ENCODE measurements around the gene SPDYE4.
A peak's percentile ranks its signal among the peaks of the same experiment; 100 is the strongest.

SPDYE4 gene

GRCh38 chr17:8785547-8786413 lies 27.4 kb upstream of the SPDYE4 start:
- peak in 1 of 2 donors; percentile 45 for ATAC-seq

DNA sequence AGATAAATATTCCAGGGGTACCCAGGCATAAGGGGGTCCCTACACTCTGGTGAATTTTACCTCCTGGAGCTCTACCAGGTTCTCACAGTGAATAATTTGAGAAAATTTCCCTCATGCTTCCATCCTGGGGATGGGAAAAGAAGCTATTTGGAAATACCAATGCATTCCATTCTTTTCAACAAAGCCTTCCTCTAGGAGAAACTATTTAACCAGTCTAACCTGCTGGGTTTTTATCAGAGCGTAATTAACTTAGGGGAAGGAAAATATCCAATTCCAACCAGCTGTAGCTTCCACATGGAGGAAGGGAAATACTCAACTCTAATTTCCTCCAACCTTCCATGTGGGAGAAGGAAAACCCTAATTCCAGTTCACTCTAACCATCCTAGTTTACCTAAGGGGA lies 23.8 kb upstream of the SPDYE4 start:
- no peak for ATAC-seq

DNA sequence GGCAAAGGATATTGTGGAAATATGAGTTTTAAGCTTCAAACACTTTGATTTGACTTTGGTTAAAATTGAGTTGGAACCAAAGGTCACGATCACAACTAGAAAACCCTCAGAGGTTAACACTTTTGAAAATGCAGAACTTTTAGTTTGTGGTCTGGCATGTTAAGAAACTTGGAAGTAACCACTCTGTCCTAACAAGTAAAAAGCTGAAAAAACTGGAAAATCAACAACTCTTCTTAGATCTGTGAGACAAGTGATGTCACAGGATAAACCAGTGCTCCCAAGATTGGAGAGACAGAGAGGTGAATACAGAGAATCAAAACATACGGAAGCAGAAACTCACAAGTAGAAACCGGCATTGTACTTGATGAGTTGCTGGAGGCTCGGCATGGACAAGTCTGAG lies 23.4 kb upstream of the SPDYE4 start:
- no peak for ATAC-seq

DNA sequence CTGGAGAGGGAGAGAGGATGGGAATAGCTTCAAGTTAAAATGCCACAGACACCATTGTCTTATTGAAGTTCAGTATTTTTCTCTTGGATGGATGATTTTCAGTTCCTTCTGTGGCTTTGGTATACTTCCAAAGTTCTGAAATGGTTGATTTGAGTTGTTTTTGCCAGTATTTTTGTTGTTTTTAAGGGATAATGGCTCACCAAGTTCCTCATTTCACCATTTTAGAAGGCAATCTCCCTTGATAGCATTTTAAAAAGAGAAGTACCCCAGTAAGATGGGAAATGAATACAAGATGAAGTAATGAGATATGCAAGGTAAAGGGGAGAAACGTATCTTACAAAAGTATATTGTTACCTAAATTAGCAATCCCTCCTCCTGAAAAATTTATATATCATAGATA lies 18.5 kb upstream of the SPDYE4 start:
- ATAC-seq, result no peak

DNA sequence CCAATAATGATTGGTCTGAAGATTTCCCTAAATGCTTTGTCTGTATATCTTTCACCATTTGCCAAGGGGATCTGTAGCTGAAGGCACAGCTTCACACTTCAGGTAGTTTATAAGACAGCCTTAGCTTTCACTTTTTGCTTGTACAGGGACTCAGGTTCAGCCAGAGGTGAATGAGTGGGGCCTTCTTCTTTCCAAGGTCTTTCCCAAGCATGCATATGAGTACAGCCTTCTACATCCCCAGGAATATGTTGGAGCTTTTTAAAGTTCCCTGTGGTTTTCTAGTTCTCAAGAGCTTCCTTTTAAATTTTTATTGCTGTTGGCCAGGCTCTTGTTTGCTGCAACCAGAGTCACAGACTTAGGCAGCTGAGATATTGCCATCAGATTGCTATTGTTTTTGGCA lies 17.9 kb upstream of the SPDYE4 start:
- ATAC-seq, result no peak

DNA sequence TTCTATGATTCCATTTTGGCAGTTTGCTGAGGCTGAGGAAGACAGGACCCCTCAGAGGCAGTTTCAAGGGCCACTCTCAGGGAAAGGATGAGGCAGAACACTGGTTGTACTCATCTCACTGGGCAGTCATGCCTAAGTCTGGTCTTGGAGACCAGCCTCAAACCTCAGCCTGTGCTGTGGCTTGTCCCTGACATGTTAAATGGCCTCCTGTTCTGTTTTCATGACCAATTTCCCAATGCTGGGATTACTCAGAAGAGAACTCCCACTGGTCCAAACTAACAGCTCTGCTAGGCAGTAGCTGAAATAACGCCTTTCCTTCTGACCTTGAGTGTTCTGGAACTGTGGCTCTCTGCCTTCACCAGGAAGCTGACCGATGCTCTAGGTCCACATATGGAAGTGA lies 8.4 kb upstream of the SPDYE4 start:
- no peak for ATAC-seq

DNA sequence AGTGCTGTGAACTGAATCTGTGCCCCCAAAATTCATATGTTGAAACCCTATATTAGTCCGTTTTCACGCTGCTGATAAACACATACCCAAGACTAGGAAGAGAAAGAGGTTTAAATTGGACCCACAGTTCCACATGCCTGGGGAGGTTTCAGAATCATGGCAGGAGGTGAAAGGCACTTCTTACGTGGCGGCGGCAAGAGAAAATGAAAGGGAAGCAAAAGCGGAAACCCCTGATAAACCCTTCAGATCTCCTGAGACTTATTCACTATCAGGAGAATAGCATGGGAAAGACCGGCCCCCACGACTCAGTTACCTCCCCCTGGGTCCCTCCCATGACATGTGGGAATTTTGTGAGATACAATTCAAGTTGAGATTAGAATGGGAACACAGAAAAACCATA lies 3.7 kb upstream of the SPDYE4 start:
- ATAC-seq, result no peak

- ATAC-seq, result no peak
Observed at GRCh38 chr17:8757189-8757588, 1.2 kb downstream of the SPDYE4 start.

- no peak for ATAC-seq
Observed at GRCh38 chr17:8755590-8756255, 2.6 kb downstream of the SPDYE4 start.

DNA sequence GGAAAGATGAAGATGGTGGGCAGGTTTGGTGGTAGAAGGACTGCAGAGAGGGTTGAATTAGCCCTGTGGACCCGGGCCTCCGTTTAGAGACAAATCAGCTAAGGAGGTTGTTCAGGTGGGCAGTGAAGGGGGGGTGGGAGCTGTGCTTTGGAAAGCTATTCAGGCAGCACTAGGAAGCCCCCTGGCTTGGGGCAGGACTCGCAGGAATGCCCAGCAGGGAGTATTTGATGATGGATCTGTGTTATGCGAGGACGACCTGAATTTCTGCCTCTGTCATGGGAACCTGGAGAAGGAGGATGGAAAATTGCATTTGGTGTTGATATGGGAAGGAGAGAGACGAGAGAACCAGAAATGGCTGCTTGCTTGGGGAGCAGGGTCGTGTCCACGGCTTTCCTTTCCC lies 3.5 kb downstream of the SPDYE4 start:
- no peak for ATAC-seq

DNA sequence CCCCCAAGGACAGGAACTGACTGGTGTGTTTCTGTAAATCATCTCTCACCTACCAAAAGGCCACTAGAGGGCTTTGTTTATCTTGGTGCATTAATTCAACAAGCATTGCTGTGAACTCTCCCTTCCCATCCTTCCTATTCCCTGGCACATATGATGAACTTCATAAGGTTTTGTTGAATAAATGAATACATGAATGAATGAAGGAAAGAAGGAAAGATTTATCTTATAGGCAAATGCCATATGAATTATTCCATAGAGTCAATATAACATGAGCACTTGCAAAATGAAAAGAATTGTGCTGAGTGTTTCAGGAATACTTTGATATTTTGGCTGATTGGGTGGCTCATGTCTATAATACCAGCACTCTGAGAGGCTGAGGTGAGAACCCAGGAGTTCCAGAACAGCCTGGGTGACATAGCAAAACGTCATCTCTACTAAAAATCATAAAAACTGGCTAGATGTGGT lies 4.3 kb downstream of the SPDYE4 start:
- ATAC-seq, result no peak

DNA sequence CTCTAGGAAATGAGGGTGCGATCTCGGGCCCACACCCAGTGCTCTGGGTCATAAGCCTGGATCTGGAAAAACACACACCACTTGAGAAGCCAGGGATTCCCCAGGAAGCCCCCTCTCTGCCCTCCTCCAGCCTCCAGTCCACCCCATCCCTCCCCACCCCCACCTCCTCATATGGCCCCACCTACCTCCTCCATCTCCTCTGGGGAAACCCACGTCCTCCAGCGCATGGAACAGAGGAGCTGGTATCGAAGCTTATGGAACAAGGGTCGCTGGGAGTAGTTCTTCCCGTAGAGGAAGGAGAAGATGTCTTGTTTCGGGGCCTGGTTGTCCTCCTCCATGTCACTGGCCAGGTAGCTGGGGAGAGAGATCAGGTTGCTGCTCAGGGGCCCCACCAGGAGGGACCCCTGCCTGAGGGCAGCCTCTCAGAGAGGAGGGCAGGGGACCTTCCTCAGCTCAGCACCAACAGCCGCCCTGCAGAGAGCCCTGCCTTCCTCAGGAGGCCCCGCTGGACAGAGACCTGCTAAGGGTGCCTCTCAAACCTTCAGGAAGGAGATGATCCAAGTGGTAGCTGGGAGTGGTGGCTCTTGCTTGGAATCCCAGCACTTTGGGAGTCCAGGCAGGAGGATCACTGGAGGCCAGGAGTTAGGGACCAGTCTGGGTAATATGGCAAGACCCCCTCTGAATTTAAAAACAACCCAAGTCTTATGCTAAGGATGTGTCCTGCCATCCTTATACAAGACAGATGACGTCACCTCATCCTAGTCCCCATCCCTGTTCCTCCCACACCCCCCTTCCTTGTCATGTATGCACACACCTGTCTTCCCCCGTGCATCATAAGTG lies 5.0 kb downstream of the SPDYE4 start:
- no peak for ATAC-seq

DNA sequence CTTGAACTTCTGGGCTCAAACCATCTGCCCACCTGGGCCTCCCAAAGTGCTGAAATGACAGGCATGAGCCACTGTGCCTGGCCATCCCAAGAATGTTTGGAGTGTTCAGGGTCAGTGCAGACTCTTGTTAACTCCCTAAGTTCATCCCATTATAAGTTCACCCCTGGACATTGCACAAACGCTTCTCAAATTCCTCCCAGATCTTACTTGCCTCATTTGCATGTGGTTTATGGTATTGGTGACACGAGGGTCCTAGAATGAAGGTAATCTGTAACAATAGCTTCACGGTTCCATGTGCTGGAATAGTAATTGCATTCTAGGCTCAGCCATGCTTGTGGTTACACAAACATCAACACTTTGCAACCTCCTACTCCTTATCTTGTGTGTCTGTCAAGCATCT lies 8.7 kb downstream of the SPDYE4 start:
- no peak for ATAC-seq

DNA sequence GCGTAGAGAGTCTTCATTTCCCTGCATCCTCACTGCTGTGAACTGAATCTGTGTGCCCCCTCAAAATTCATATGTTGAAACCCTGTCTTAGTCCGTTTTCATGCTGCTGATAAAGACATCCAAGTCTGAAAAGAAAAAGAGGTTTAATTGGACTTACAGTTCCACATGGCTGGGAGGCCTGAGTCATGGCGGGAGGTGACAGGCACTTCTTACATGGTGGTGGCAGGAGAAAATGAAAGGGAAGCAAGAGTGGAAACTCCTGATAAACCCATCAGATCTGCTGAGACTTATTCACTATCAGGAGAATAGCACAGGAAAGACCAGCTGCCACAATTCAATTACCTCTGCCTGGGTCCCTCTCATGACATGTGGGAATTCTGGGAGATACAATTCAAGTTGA lies 10.6 kb downstream of the SPDYE4 start:
- ATAC-seq, result no peak

DNA sequence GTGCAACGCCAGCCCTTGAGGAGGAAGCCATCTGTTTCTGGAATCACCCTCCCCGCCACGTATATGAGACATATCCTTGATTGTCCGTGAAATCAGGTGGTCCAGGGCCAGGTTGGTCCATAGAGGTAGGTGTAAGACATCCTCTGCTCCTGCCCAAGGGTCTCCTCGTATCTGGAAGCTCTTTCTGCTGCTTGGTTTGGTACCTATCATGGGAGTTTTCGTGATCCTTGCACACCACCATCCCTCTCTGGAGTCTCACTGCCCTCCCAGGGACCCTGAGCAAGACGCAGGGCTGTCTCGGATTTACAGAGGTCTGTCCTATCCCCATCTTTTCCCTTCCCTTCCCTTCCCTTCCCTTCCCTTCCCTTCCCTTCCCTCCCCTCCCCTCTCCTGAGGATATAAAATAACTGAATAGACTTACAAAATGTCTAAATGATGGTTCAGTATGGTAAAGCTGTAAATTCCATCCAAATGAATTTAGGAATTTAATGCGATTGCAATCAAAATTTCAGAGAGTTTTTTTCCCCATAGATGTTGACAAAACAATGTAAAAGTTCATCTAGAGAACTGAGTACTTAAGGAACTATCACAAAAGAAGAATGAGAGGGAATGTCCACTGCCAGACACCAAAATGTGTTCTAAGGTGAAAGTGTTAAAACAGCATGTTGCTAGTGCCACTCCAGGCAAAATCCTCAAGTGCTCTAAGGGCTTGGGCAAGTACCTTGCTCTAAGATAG lies 11.7 kb downstream of the SPDYE4 start:
- no peak for ATAC-seq

DNA sequence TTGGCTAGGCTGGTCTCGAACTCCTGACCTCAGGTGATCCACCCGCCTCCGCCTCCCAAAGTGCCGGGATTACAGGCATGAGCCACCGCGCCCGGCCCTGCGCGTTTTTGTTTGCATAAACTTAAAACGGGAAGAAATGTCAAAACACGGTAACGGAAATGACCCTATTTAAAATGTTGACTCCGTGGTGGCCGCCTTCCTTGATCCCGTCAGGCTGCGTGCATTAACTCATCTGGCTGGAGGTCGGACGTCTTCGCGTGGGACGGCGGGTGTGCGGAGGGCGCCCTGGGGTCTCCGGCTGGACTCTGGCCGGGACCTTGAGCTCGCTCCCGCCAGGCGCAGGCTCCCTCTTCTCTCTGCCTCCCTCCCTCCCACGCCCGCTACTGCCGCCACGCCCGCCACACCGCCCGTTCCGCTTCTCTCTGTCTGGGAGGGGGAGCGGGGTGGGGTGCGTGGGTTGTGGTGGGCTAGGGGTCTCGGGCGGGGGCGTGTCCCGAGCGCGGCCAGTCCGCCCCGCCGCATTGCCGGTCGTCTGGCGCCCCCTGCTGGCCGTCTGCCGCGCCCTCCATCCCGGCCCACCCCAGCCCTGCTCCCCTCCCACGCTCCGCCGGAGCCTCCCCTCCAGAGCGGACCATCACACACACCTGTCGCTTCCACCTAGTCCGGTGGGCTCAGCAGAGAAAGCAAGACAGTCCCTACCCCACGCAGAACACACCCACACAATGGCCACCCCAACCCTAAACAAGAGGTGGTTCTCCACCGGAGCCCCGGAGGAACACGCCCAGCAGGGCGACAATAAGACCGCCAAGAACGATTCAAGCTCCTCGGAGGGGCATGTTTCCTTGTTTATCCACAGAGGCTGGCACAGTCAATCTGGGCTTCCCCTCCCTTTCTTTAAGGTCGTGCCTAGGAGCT lies 12.5 kb downstream of the SPDYE4 start:
- peak; percentile 80 to 82 for ATAC-seq

- ATAC-seq, result no peak
Observed at GRCh38 chr17:8744086-8744785, 14.1 kb downstream of the SPDYE4 start.

DNA sequence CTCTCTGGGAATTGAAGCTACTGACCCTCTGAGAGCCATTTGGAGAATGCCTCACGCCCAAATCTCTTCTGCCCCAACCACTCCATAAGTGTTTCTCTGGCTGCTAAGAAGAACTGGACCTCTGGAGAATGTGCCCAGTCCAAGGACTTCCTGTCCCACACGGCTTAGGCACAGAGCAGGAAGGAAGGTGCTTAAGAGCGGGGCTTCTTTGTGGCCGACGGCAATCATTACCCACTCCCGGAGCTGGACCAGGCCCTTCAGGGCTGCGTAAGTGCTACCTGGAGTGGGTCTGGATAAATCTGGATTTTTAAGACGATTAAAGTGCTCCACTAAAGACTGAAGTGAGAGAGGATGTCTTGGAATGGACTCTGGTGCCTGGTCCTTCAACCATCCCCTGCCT lies 15.5 kb downstream of the SPDYE4 start:
- no peak for ATAC-seq

DNA sequence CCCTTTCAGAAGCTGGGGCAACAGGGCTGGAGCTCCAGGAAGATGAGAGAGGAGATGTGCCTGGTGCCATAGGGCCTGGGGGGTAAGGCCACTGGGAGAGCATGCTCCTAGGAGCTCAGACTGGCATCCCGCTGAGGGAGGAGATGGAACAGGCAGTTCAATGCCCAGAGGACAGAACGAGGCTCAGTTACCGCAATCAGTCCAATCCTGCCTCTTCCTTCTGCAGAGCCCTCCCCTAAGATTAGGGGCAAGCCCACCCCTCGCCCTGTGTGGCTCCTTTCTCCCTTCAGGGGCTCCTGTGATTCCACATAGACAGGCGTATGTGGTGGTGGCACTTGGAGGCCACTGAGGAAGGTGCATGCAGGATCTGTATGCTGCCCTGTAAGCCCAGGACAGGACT lies 16.1 kb downstream of the SPDYE4 start:
- ATAC-seq, result no peak

DNA sequence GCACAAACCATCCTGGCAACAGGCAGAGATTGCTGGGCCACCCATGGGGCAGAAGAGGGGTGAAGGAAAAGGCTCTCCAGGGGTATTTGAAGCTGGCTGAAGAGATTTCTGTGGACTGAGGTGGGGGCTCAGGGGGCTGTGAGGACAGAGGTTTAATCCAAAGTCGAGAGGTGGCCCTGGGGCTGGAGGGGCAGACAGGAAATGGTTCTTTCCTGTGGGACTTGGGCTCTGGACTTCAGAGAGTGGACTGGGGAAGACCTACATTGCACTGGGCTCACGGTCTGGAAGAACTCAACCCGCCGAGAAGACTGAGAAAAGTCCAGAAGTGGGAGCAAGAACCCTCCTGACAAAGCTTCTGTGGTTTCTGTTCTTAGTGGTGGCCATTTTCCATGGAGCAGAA lies 16.6 kb downstream of the SPDYE4 start:
- ATAC-seq, result no peak

GRCh38 chr17:8741366-8741765 lies 17.0 kb downstream of the SPDYE4 start:
- ATAC-seq, result no peak
